NCI-H1092 treated with DMSO at 0.1 percent for 48 hours (cell line): ENCODE measurements around the gene RAB11FIP5.
"Not testable (repeated sequence)": the region's sequence is repeated elsewhere in the genome, so short reads cannot be mapped to it uniquely, and the experiment has no call there.

Experiments used
- DNase-seq: peaks from one replicate; lab custom pipeline; 2025; lab: John Stamatoyannopoulos, UW

RAB11FIP5 gene

GRCh38 chr2:73112913-73113854 lies at the start of gene RAB11FIP5:
Gene RAB11FIP5, minus strand, starts transcription at chr2:73112948. Its CDS starts 171 bp downstream, at chr2:73112777.
- peak; percentile 37 for DNase-seq

- DNase-seq = peak; percentile 2
Measured at GRCh38 chr2:73156539-73157124, 43.9 kb upstream of the RAB11FIP5 start.

GRCh38 chr2:73142937-73143336 lies 30.2 kb upstream of the RAB11FIP5 start:
- DNase-seq = no peak

- DNase-seq = no peak
Measured at GRCh38 chr2:73141896-73142295, 29.1 kb upstream of the RAB11FIP5 start.

GRCh38 chr2:73135236-73135635 lies 22.5 kb upstream of the RAB11FIP5 start:
- no peak for DNase-seq

GRCh38 chr2:73134471-73134870 lies 21.7 kb upstream of the RAB11FIP5 start:
- DNase-seq = no peak

GRCh38 chr2:73133566-73134197 lies 20.9 kb upstream of the RAB11FIP5 start:
- no peak for DNase-seq

GRCh38 chr2:73131807-73132206 lies 19.1 kb upstream of the RAB11FIP5 start:
- DNase-seq = no peak

- no peak for DNase-seq
Measured at GRCh38 chr2:73130790-73131189, 18.0 kb upstream of the RAB11FIP5 start.

- no peak for DNase-seq
Measured at GRCh38 chr2:73128841-73129535, 16.2 kb upstream of the RAB11FIP5 start.

- DNase-seq = no peak
Measured at GRCh38 chr2:73122536-73122935, 9.8 kb upstream of the RAB11FIP5 start.

GRCh38 chr2:73119611-73120239 lies 7.0 kb upstream of the RAB11FIP5 start:
- DNase-seq = not testable (repeated sequence)

- DNase-seq = no peak
Measured at GRCh38 chr2:73117441-73117840, 4.7 kb upstream of the RAB11FIP5 start.

- DNase-seq = no peak
Measured at GRCh38 chr2:73116182-73116960, 3.6 kb upstream of the RAB11FIP5 start.

GRCh38 chr2:73114273-73114867 lies 1.6 kb upstream of the RAB11FIP5 start:
- DNase-seq = no peak

GRCh38 chr2:73112026-73112912 lies 479 bp downstream of the RAB11FIP5 start:
- DNase-seq = no peak

GRCh38 chr2:73111073-73112025 lies 1.4 kb downstream of the RAB11FIP5 start:
- DNase-seq = no peak
